Activated CD4-positive, alpha-beta T cell treated with anti-CD3 and anti-CD28 coated beads, Interleukin-2, amount 50 U/mL, for 24 hours (primary cell): ENCODE measurements around the gene RGL1.

ENCODE experiments used
- DNase-seq, 2 donors: peaks; one replicate each; pipeline ENCODE4 v3.0.0-alpha.2; 2020; ENCODE audit warnings: low read depth in 1 of 2, low spot score in 1 of 2

RGL1 gene

GRCh38 chr1:183859831-183860230 is 54.9 kb downstream of the RGL1 start:
- no peak for DNase-seq

GRCh38 chr1:183862967-183863366 is 58.0 kb downstream of the RGL1 start:
- no peak for DNase-seq

- no peak for DNase-seq
These were observed 58.9 kb downstream of the RGL1 start for GRCh38 chr1:183863852-183864251.

GRCh38 chr1:183864611-183865010 is 59.7 kb downstream of the RGL1 start:
- no peak for DNase-seq

- DNase-seq, result no peak
These were observed 64.3 kb downstream of the RGL1 start for GRCh38 chr1:183869230-183869629.

- no peak for DNase-seq
These were observed 64.7 kb downstream of the RGL1 start for GRCh38 chr1:183869664-183870063.

- DNase-seq, result no peak
These were observed 65.6 kb downstream of the RGL1 start for GRCh38 chr1:183870351-183871077.

- DNase-seq, result no peak
These were observed 66.2 kb downstream of the RGL1 start for GRCh38 chr1:183871142-183871541.

- no peak for DNase-seq
These were observed 66.7 kb downstream of the RGL1 start for GRCh38 chr1:183871601-183872000.

- DNase-seq, result no peak
These were observed 67.5 kb downstream of the RGL1 start for GRCh38 chr1:183872403-183872802.

GRCh38 chr1:183873642-183874041 is 68.7 kb downstream of the RGL1 start:
- DNase-seq, result no peak

- no peak for DNase-seq
These were observed 71.4 kb downstream of the RGL1 start for GRCh38 chr1:183876309-183876708.

GRCh38 chr1:183877053-183877720 is 72.3 kb downstream of the RGL1 start:
- DNase-seq, result no peak

GRCh38 chr1:183879494-183879893 is 74.6 kb downstream of the RGL1 start:
- DNase-seq, result no peak

- DNase-seq, result no peak
These were observed 75.0 kb downstream of the RGL1 start for GRCh38 chr1:183879966-183880365.

GRCh38 chr1:183880531-183881243 is 75.8 kb downstream of the RGL1 start:
- no peak for DNase-seq

GRCh38 chr1:183881387-183882131 is 76.6 kb downstream of the RGL1 start:
- no peak for DNase-seq

GRCh38 chr1:183882335-183883167 is 77.6 kb downstream of the RGL1 start:
- DNase-seq, result no peak

- DNase-seq, result no peak
These were observed 78.7 kb downstream of the RGL1 start for GRCh38 chr1:183883623-183884022.

GRCh38 chr1:183884526-183884925 is 79.6 kb downstream of the RGL1 start:
- DNase-seq, result no peak
